Spleen (tissue), 7 donors: ENCODE data around the gene GAL3ST2.

ENCODE experiments used
- CTCF ChIP-seq, 11 experiments: fragments of 200-600 bp in 7 of 11; fragments of 450-650 bp in 4 of 11; sonication (generic) in 4 of 11; IDR thresholded peaks in 8 of 11; conservative IDR thresholded peaks in 3 of 11; 1 replicate in 7 of 11; 2 replicates in 4 of 11; pipeline versions ENCODE4 v1.4.0 to v1.8.0; 2016 to 2021; ENCODE audit warnings: antibody characterized with exemption in 11 of 11, inconsistent platforms in 4 of 11, mild to moderate bottlenecking in 1 of 11
- POLR2A ChIP-seq, 3 donors: fragments of 450-650 bp; IDR thresholded peaks; one replicate each; pipeline ENCODE4 v1.5.1; 2017; ENCODE audit warnings: antibody characterized with exemption in 3 of 3, mild to moderate bottlenecking in 1 of 3
- POLR2AphosphoS5 ChIP-seq, 3 donors: sonication (generic); formaldehyde crosslinking; IDR thresholded peaks; one replicate each; pipeline ENCODE4 v1.5.1; 2017; ENCODE audit warnings: antibody characterized with exemption in 3 of 3
- donor health status: DM: no; HTN: no; CAD: no; lungs with moderate emphysema.
- donor health status: DM: no; HTN: no; CAD: no.
- donor health status: DM: no; HTN: no; CAD: no.

- no peak for TF ChIP-seq POLR2AphosphoS5 (IDR thresholded peaks at IDR 0.05)
- TF ChIP-seq CTCF (IDR thresholded peaks at IDR 0.05 in 8 of 11, conservative IDR thresholded peaks at IDR 0.05 in 3 of 11), result no peak
- no peak for TF ChIP-seq POLR2A (IDR thresholded peaks at IDR 0.05)
These were observed 69.8 kb downstream of the GAL3ST2 start for GRCh38 chr2:241846406-241846805.
